Measurements from ENCODE around the gene TRRAP.

Gene TRRAP

DNA sequence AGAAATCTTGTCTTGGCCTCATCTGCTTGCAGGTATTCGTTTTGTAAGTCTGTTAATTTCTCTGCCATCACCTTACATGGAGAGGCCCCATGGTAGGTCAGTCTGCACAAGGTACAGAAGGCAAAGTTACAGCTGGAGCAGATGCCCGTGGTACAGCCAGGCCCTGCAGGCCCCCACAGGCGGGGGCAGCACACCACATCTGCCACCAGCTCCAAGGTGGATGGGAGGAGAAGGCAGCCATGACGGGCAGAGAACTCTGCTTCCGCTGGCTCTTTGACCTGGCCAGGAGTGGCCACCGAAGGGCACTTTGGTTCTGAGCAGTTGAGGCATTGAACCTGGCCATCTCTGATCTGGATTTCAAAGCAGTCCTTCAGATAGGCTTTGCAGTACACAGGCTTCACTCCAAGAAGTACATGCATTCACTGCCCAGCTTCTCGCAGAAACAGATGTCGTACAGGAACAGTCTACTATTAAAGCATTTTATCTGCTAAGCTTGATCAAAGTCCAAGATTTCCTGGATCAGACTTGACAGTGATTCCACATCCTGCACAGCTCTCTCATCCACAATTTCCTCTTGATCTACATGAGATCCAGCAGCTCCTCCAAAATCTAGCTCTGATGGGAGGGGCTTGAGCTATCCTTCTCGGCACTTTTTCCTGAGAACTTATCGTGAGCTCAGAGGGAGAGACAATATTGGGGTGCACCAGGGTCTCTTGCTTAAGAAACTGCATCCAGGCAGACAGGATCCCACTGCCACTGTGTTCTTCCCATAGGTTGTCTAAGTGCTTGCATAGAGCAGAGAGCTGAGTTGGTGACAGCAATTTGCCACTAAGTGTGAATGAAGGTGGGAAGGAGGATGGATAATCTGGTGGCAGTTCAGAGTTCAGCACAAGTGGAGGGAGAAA, 120.7 kb downstream of the TRRAP start:
- TF ChIP-seq, protein P1, sequence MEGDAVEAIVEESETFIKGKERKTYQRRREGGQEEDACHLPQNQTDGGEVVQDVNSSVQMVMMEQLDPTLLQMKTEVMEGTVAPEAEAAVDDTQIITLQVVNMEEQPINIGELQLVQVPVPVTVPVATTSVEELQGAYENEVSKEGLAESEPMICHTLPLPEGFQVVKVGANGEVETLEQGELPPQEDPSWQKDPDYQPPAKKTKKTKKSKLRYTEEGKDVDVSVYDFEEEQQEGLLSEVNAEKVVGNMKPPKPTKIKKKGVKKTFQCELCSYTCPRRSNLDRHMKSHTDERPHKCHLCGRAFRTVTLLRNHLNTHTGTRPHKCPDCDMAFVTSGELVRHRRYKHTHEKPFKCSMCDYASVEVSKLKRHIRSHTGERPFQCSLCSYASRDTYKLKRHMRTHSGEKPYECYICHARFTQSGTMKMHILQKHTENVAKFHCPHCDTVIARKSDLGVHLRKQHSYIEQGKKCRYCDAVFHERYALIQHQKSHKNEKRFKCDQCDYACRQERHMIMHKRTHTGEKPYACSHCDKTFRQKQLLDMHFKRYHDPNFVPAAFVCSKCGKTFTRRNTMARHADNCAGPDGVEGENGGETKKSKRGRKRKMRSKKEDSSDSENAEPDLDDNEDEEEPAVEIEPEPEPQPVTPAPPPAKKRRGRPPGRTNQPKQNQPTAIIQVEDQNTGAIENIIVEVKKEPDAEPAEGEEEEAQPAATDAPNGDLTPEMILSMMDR (IDR thresholded peaks at IDR 0.05; ENCODE audit: low read depth, low read length): no peak
- DNase-seq (ENCODE audit: low read depth in 2 of 2): no peak
- no peak overlapping the region for H3K4me3 ChIP-seq (replicated peaks in 1 of 2; ENCODE audit: low read depth in 2 of 2, low read length in 2 of 2)

DNA sequence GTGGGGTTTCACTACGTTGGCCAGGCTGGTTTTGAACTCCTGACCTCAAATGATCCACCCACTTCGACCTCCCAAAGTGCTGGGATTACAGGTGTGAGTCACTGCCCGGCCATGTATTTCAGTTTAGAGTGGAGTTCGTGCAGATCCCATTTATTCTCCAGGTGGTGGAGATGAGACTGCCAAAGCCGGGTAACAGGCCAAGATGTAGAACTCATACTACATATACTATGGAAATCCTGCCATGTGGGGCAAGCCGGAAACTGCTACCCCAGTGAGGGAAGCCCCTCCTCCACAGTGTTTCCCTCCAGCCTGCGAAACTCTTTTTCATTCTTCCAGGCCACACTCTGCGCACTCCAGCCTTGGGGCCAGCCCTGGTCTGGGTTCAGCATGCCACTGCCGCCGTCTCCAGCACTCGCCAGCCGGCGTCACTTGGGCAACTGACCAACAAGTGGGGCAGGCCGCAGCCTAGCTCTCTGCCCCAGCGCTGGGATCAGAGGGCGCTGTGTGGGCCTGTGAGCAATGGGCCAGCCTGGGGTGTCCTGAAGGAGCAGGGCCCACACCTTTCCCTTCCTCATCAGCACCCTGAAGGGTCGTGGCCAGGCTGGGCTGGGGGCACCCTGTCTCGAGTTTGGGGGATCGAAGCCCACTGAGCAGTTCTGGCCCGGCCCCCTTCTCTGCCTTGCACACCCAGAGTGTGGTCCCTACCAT, 122.0 kb downstream of the TRRAP start:
- no peak for DNase-seq (ENCODE audit: low read depth in 2 of 2)
- TF ChIP-seq, protein P1 (IDR thresholded peaks at IDR 0.05; ENCODE audit: low read depth, low read length): no peak
- no peak overlapping the region for H3K4me3 ChIP-seq (replicated peaks in 1 of 2; ENCODE audit: low read depth in 2 of 2, low read length in 2 of 2)

DNA sequence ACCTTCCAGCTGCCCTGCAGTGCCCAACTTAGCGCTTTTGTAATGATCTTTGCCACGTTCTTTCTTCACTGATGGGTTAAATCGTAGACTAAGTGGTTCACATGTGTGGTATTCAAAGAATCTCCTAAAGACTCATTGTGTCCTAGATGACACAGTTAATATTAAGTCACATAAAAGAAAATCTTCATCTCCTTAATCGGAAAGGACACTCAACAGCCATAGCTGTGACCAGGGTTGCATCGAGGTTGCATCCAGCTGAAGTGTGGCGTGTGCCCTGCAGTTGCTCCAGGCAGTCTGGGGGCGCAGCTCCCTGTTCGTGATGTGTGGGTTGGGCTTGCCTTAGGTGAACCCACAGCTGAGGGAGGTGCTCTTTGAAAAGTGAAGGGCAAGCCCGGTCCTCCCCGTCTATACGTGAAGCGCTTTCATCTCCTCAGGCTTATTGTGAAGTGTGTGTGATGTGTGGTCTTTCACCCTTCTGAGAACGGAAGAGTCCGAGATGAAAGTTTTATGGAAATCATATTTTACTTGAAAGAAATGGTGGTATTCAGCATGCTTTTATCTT, 122.7 kb downstream of the TRRAP start:
- DNase-seq (ENCODE audit: low read depth in 2 of 2): no peak
- TF ChIP-seq, protein P1 (IDR thresholded peaks at IDR 0.05; ENCODE audit: low read depth, low read length): no peak
- no peak overlapping the region for H3K4me3 ChIP-seq (replicated peaks in 1 of 2; ENCODE audit: low read depth in 2 of 2, low read length in 2 of 2)

DNA sequence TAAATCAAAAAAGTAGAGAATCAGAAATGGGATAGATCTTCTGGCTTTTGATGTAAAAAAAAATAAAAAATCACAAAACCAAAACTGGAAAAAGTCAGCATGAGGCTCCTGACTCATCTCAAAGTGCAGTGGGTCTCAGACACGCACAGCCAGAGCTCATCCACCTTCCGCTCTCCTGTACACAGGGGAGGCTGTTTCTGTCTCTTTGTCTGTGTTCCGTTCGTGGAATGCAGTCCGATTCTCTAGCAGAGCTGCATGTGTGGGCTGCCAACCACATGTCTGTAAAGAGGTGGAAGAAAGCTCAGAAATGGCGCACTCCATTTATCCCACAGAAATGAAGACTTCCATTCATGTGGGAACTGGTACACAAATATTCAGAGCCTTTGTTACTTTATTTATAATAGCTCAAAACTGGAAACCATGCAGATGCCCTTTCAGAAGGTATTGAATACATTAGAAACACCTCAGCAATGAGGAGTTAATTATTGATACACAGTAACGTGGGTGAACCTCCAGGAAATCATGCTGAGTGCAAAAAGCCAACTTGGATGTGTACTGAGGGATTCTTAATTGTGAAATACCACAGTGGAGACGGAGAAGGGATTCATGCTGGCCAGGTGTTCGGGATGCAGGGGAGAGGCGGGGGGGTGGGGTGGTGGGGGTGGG, 123.3 kb downstream of the TRRAP start:
- H3K4me3 ChIP-seq (replicated peaks in 1 of 2; ENCODE audit: low read depth in 2 of 2, low read length in 2 of 2): no peak overlapping the region
- TF ChIP-seq, protein P1 (IDR thresholded peaks at IDR 0.05; ENCODE audit: low read depth, low read length): no peak
- no peak for DNase-seq (ENCODE audit: low read depth in 2 of 2)

DNA sequence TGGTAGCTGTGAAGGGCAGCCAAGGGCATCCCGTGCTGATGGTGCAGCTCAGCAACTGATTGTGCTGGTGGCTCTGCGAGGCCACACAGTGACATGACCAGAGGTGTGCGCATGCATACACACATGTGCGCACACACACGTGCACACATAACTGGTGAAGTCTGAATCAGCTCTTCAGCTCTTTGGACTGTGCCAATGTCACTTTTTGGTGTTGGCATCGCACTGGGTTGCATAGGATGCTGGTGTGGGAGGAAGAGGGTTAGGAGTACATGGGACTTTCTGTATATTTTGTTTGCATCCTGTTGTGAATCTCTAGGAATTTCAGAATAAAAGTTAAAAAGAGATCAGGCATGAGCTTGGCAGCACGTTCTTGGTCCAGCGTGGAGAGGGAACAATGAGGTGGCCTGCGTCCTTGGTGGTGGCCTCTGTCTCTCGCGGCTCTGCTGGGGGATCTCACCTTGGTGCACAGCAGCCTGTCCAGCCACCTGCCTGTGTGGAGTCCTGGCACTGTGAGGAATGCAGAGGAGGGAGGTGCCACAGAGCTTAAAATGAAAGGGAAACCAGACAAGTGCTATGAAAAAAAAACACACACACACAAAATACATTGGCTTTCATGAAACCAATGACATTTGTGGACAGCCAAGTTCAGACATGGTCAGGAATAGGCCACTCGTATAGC, 124.0 kb downstream of the TRRAP start:
- H3K4me3 ChIP-seq (replicated peaks in 1 of 2; ENCODE audit: low read depth in 2 of 2, low read length in 2 of 2): no peak overlapping the region
- no peak for DNase-seq (ENCODE audit: low read depth in 2 of 2)
- TF ChIP-seq, protein P1 (IDR thresholded peaks at IDR 0.05; ENCODE audit: low read depth, low read length): no peak

DNA sequence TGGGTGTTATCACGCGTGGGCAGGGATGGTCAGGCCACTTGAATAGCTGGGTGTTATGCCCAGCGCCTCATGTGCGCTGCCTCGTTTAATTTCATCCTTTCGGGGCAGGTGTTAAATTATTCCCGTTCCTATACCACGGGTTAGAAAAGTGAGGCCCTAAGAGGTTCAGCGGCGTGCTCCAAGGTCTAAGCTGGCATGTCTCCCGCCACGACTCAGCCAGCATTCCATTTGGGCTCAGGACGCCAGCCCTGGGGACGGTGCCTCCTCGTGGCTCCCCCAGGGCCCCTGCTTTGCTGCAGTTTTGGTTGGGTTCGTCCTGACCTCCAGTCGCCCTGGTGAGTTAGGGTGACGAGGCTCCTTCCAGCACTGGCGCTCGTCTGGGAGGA, 124.5 kb downstream of the TRRAP start:
- TF ChIP-seq, protein P1 (IDR thresholded peaks at IDR 0.05; ENCODE audit: low read depth, low read length): no peak
- no peak for DNase-seq (ENCODE audit: low read depth in 2 of 2)

More for the DNA sequence above, 124.5 kb downstream of the TRRAP start:
- no peak overlapping the region for H3K4me3 ChIP-seq (replicated peaks in 1 of 2; ENCODE audit: low read depth in 2 of 2, low read length in 2 of 2)

Data from cardiac fibroblast (primary cell).